K562 (cell line): Measurements from ENCODE around the gene TBX10. TPM values are rescaled to one million over a fixed set of nuclear protein-coding genes. Genes with fewer than 3 reads are reported as not detected.
"Not testable (repeated sequence)": the region's sequence is repeated elsewhere in the genome, so short reads cannot be mapped to it uniquely, and the experiment has no call there.

Source experiments
- ATAC-seq: fragments of 200-7000 bp; cut with Tn5 transposase; 3 replicates; pipeline ENCODE4 v1.9.1; 2020; ENCODE audit warnings: moderate library complexity
- BruUV-seq: library from RNA; stranded (reverse); fragments of 400-500 nt; replicated peaks from 2 replicates; lab custom pipeline; 2021; lab: Mats Ljungman, UMichigan
- CTCF ChIA-PET: fragments of 300-600 bp; formaldehyde crosslinking; extraction: SDS; loops from one replicate; lab custom pipeline; 2021; ENCODE audit warnings: low intra/inter-chr PET ratio; lab: Yijun Ruan, JAX
- POLR2A ChIA-PET: fragments of 300-600, 350-650 bp; sonication (Branson Sonifier 250); formaldehyde crosslinking; extraction: SDS; loops from one replicate; lab custom pipeline; 2021; ENCODE audit warnings: antibody characterized with exemption, inconsistent platforms; lab: Yijun Ruan, JAX
- DNase-seq, 4 experiments: peaks; one replicate each; pipeline versions ENCODE4 v3.0.0 to v3.0.0-alpha.2; 2011 to 2018; ENCODE audit warnings: low spot score in 3 of 4, mixed read lengths in 3 of 4; ENCODE audit errors: extremely low read depth in 1 of 4
- FAIRE-seq: peaks from 2 replicates; lab custom pipeline; 2011; peaks lifted over from hg19 to GRCh38; lab: Jason Lieb, UNC
- H2AFZ ChIP-seq: 2 replicates; pipeline ENCODE4 v1.6.0; 2011; ENCODE audit warnings: low read depth, low read length, control low read depth, inconsistent platforms
- H3K27ac ChIP-seq: fragments of 200-600 bp; 3 replicates; pipeline ENCODE4 v1.8.0; 2011; ENCODE audit warnings: low read depth, mild to moderate bottlenecking, control low read depth, inconsistent platforms, low read length, moderate library complexity, mixed read lengths; ENCODE audit errors: extremely low read depth
- H3K27me3 ChIP-seq, 2 experiments: fragments of 300-600 bp in 1 of 2; 2 replicates in 1 of 2; 3 replicates in 1 of 2; pipeline versions ENCODE4 v1.6.0 to v1.8.0; 2011; ENCODE audit warnings: inconsistent platforms in 2 of 2, low read length in 2 of 2, mild to moderate bottlenecking in 1 of 2, mixed read lengths in 1 of 2, moderate library complexity in 1 of 2; ENCODE audit not compliant: control insufficient read depth in 2 of 2, insufficient read depth in 2 of 2
- H3K36me3 ChIP-seq: fragments of 300-600 bp; 3 replicates; pipeline ENCODE4 v1.8.0; 2011; ENCODE audit warnings: mild to moderate bottlenecking, low read length, inconsistent platforms; ENCODE audit not compliant: control insufficient read depth, insufficient read depth
- H3K4me1 ChIP-seq, 2 experiments: fragments of 200-600 bp in 1 of 2; replicated peaks in 1 of 2; 2 replicates in 1 of 2; 3 replicates in 1 of 2; pipeline versions ENCODE4 v1.5.1 to v1.8.0; 2011; ENCODE audit warnings: inconsistent platforms in 2 of 2, low read length in 2 of 2, mild to moderate bottlenecking in 1 of 2, mixed read lengths in 1 of 2, moderate library complexity in 1 of 2; ENCODE audit not compliant: control insufficient read depth in 2 of 2, insufficient read depth in 2 of 2
- H3K4me2 ChIP-seq: 2 replicates; pipeline ENCODE4 v1.6.1; 2011; ENCODE audit warnings: low read length, control low read depth, inconsistent platforms, mixed read lengths; ENCODE audit not compliant: insufficient read depth
- H3K4me3 ChIP-seq: fragments of 200-600 bp; sonication (generic), shearing (Covaris generic); 2 replicates; pipeline ENCODE4 v1.5.1; 2016; ENCODE audit warnings: control low read depth, inconsistent platforms
- H3K79me2 ChIP-seq: fragments of 200-600 bp; 3 replicates; pipeline ENCODE4 v1.8.0; 2011; ENCODE audit warnings: low read length, inconsistent platforms; ENCODE audit not compliant: control insufficient read depth, insufficient read depth
- H3K9ac ChIP-seq, 2 experiments: 2 replicates each; pipeline versions ENCODE4 v1.6.0 to v1.6.1; 2011; ENCODE audit warnings: low read depth in 2 of 2, low read length in 2 of 2, control low read depth in 1 of 2, inconsistent platforms in 1 of 2, mild to moderate bottlenecking in 1 of 2, mixed read lengths in 1 of 2; ENCODE audit not compliant: insufficient read depth in 1 of 2
- H3K9me1 ChIP-seq: one replicate; pipeline ENCODE4 v1.6.0; 2011; ENCODE audit warnings: inconsistent platforms, mild to moderate bottlenecking, low read length, moderate library complexity; ENCODE audit not compliant: control insufficient read depth, insufficient read depth
- H3K9me3 ChIP-seq: replicated peaks from 2 replicates; pipeline ENCODE4 v1.5.1; 2011; ENCODE audit warnings: low read depth, low read length, inconsistent platforms; ENCODE audit not compliant: control insufficient read depth, insufficient read depth
- H4K20me1 ChIP-seq: replicated peaks from 2 replicates; pipeline ENCODE4 v1.6.1; 2011; ENCODE audit warnings: low read length, inconsistent platforms, mixed read lengths; ENCODE audit not compliant: control insufficient read depth, insufficient read depth
- SUPT5H ChIP-seq: fragments of 450-650 bp; IDR thresholded peaks from 2 replicates; pipeline ENCODE4 v1.6.1; 2016
- WGBS: fragments of 100-300 bp; shearing (Covaris generic); methylation state at CpG from one replicate; pipeline ENCODE4 v1.1.6; 2016; ENCODE audit warnings: low coverage, mixed read lengths; ENCODE audit not compliant: insufficient coverage; ENCODE audit errors: missing lambda C conversion rate; 5-methylcytosine and 5-hydroxymethylcytosine counted together
- in situ Hi-C: fragments of 300-500 bp; cut with MboI; formaldehyde crosslinking; loops from 4 replicates; pipeline ENCODE4 v1.15.0; 2018; ENCODE audit warnings: inconsistent platforms, mixed read lengths
- intact Hi-C: fragments of 100-400 bp; cut with micrococcal nuclease; formaldehyde crosslinking; loops from 2 replicates; pipeline ENCODE4 v1.14.2; 2022
- polyA plus RNA-seq, 8 experiments: library from polyadenylated mRNA; depleted of rRNA in 4 of 8; stranded (reverse) in 5 of 8; unstranded in 3 of 8; fragments of >200 nt; fragmentation: Nextera tagmentation in 2 of 8; fragmentation: Illumina TruSeq in 1 of 8; extraction: Ambion mirVana in 2 of 8; extraction: Trizol in 1 of 8; gene quantifications; 2 replicates each; pipeline versions ENCODE4 v1.2.1 to v1.2.3, GENCODE V29; 2011 to 2014; ENCODE audit warnings: inconsistent platforms in 1 of 8, missing spikeins in 1 of 8
- total RNA-seq, 7 experiments: library from RNA; depleted of rRNA in 6 of 7; stranded (reverse); fragments of >200 nt in 6 of 7; fragmentation: Illumina TruSeq in 2 of 7; extraction: Trizol in 2 of 7; gene quantifications; 2 replicates each; pipeline versions ENCODE4 v1.2.1 to v1.2.3, GENCODE V29; 2011 to 2021; ENCODE audit warnings: low replicate concordance in 1 of 7

The TBX10 gene
- total and polyA plus RNA-seq, 9 of the 15 experiments (the other 6 are each of a cell fraction or from before 2014, with no cell fraction given) = not detected

DNA sequence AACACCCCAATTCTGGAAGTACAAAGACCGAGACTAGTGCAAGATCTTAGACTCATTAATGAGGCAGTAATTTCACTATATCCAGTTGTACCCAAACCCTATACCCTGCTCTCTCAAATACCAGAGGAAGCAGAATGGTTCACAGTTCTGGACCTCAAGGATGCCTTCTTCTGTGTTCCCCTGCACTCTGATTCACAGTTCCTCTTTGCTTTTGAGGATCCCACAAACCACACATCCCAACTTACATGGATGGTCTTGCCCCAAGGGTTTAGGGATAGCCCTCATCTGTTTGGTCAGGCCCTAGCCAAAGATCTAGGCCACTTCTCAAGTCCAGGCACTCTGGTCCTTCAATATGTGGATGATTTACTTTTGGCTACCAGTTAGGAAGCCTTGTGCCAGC lies 15.8 kb downstream of the TBX10 start:
- CTCF ChIA-PET, BruUV-seq: not testable (repeated sequence)

DNA sequence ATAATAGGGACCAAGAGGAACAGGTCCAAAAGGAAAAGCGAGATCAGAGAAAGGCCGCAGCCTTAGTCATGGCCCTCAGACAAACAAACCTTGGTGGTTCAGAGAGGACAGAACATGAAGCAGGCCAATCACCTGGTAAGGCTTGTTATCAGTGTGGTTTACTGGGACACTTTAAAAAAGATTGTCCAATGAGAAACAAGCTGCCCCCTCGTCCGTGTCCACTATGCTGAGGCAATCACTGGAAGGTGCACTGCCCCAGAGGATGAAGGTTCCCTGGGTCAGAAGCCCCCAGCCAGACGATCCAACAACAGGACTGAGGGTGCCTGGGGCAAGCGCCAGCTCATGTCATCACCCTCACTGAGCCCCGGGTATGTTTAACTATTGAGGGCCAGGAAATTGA lies 16.7 kb downstream of the TBX10 start:
- WGBS = 79% methylated on average over 2 of the region's 7 CpGs
- ATAC-seq, POLR2A ChIA-PET, H3K9me1 ChIP-seq, H3K4me2 ChIP-seq, in situ Hi-C loops, H2AFZ ChIP-seq, FAIRE-seq, H3K27me3 ChIP-seq, H3K4me3 ChIP-seq, CTCF ChIA-PET, H3K9ac ChIP-seq, intact Hi-C loops, BruUV-seq, DNase-seq, H3K27ac ChIP-seq, H4K20me1 ChIP-seq, H3K9me3 ChIP-seq: not testable (repeated sequence)
- H3K79me2 ChIP-seq = peaks cover 19% of the 10 kb centered on the region
- H3K36me3 ChIP-seq = peaks cover 11% of the 10 kb centered on the region; the same call in 1 of the 3 replicates
- peaks cover 0 to 15% of the 10 kb centered on the region in 2 experiments; a peak in 2 of 5 replicates for H3K4me1 ChIP-seq

More for the DNA sequence above, 15.8 kb downstream of the TBX10 start:
- Histone ChIP-seq H3K36me3 (peaks cover 15% of the 10 kb centered on the region; the same call in 1 of the 3 replicates), H3K4me1 (peaks cover 0 to 20% of the 10 kb centered on the region in 2 experiments; a peak in 3 of 5 replicates)
- H3K27ac ChIP-seq, H3K9me3 ChIP-seq: not testable (repeated sequence)
- TF ChIP-seq SUPT5H = peak; percentile 26; the same call in 1 of the 2 replicates
- TF ChIP-seq, all 486 proteins: peak for 1; not testable (repeated sequence) for 485
- H3K4me2 ChIP-seq, H3K9ac ChIP-seq, DNase-seq, H3K27me3 ChIP-seq, POLR2A ChIA-PET, H3K9me1 ChIP-seq, intact Hi-C loops, ATAC-seq, H4K20me1 ChIP-seq, H2AFZ ChIP-seq, FAIRE-seq, H3K4me3 ChIP-seq, in situ Hi-C loops: not testable (repeated sequence)
- WGBS = 37% methylated on average over 1 of the region's 1 CpG
- H3K79me2 ChIP-seq = peaks cover 19% of the 10 kb centered on the region

DNA sequence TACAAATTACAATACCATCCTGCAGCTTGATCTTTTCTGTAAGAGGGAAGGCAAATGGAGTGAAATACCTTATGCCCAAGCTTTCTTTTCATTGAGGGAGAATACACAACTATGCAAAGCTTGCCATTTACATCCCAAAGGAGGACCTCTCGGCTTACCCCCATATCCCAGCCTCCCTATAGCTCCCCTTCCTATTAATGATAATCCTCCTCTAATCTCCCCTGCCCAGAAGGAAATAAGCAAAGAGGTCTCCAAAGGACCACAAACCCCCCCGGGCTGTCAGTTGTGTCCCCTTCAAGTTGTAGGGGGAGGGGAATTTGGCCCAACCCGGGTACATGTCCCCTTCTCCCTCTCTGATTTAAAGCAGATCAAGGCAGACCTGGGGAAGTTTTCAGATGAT lies 17.6 kb downstream of the TBX10 start:
- DNase-seq, POLR2A ChIA-PET, H3K27me3 ChIP-seq, H3K9me3 ChIP-seq, H3K9me1 ChIP-seq, H3K36me3 ChIP-seq, ATAC-seq, in situ Hi-C loops, H3K27ac ChIP-seq, H3K4me1 ChIP-seq, BruUV-seq, H3K9ac ChIP-seq, H2AFZ ChIP-seq, H4K20me1 ChIP-seq, intact Hi-C loops, CTCF ChIA-PET, FAIRE-seq: not testable (repeated sequence)
- Histone ChIP-seq H3K79me2 (peaks cover 19% of the 10 kb centered on the region), H3K4me2 (peak overlapping the region; percentile 79; the same call in 1 of the 2 replicates), H3K4me3 (peak overlapping the region; percentile 48)
- 24% methylated on average over 3 of the region's 3 CpGs for whole genome bisulfite sequencing
